Frontal cortex (tissue), 4 donors: ENCODE measurements around the gene S1PR3. TPM values are rescaled to one million over a fixed set of nuclear protein-coding genes. Genes with fewer than 3 reads are reported as not detected.

ENCODE experiments used
- DNase-seq, 2 donors: peaks; one replicate each; pipeline ENCODE4 v3.0.0; 2012; ENCODE audit warnings: low spot score in 2 of 2
- FAIRE-seq: peaks from 2 replicates; lab custom pipeline; 2012; peaks lifted over from hg19 to GRCh38; lab: Jason Lieb, UNC
- total RNA-seq: library from RNA; depleted of rRNA; stranded (reverse); fragments of >200 nt; gene quantifications from one replicate; pipeline ENCODE4 v1.2.3, GENCODE V29; 2014
- donor health status: control.
- donor health status: control.
- donor health status: control.

The S1PR3 gene
- total RNA-seq, 1 donor from 2014 or later: 3.7 TPM

GRCh38 chr9:89005323-89005722 lies 14.1 kb downstream of the S1PR3 start:
- no peak for FAIRE-seq
- DNase-seq: no peak

GRCh38 chr9:89006267-89006666 lies 15.0 kb downstream of the S1PR3 start:
- no peak for FAIRE-seq

GRCh38 chr9:89006996-89007967 lies 16.0 kb downstream of the S1PR3 start:
- no peak for DNase-seq
- no peak for FAIRE-seq

More at GRCh38 chr9:89006267-89006666, 15.0 kb downstream of the S1PR3 start:
- no peak for DNase-seq

- FAIRE-seq: no peak
- DNase-seq: no peak
Observed at GRCh38 chr9:89008055-89008743, 16.9 kb downstream of the S1PR3 start.

- FAIRE-seq (no peak), DNase-seq (no peak)
Observed at GRCh38 chr9:89008744-89009545, 17.7 kb downstream of the S1PR3 start.

- no peak for FAIRE-seq
- no peak for DNase-seq
Observed at GRCh38 chr9:89009546-89009840, 18.2 kb downstream of the S1PR3 start.

- FAIRE-seq (no peak), DNase-seq (no peak)
Observed at GRCh38 chr9:89010056-89010455, 18.8 kb downstream of the S1PR3 start.

GRCh38 chr9:89010526-89011111 lies 19.4 kb downstream of the S1PR3 start:
- DNase-seq (no peak), FAIRE-seq (no peak)

- DNase-seq (no peak), FAIRE-seq (no peak)
Observed at GRCh38 chr9:89011683-89012082, 20.4 kb downstream of the S1PR3 start.

GRCh38 chr9:89012294-89013042 lies 21.2 kb downstream of the S1PR3 start:
- no peak for FAIRE-seq
- no peak for DNase-seq

- FAIRE-seq: no peak
Observed at GRCh38 chr9:89013660-89014059, 22.4 kb downstream of the S1PR3 start.

GRCh38 chr9:89014153-89014552 lies 22.9 kb downstream of the S1PR3 start:
- no peak for DNase-seq
- no peak for FAIRE-seq

More at GRCh38 chr9:89013660-89014059, 22.4 kb downstream of the S1PR3 start:
- DNase-seq: no peak

- no peak for DNase-seq
- no peak for FAIRE-seq
Observed at GRCh38 chr9:89015336-89015735, 24.1 kb downstream of the S1PR3 start.

GRCh38 chr9:89020754-89021153 lies 29.5 kb downstream of the S1PR3 start:
- DNase-seq (no peak), FAIRE-seq (no peak)

GRCh38 chr9:89021154-89021803 lies 30.0 kb downstream of the S1PR3 start:
- no peak for FAIRE-seq
- DNase-seq: no peak

GRCh38 chr9:89022001-89022759 lies 30.9 kb downstream of the S1PR3 start:
- FAIRE-seq: no peak
- DNase-seq: no peak

GRCh38 chr9:89022902-89023301 lies 31.6 kb downstream of the S1PR3 start:
- DNase-seq: no peak

GRCh38 chr9:89023740-89024139 lies 32.5 kb downstream of the S1PR3 start:
- DNase-seq: no peak
- no peak for FAIRE-seq

More at GRCh38 chr9:89022902-89023301, 31.6 kb downstream of the S1PR3 start:
- FAIRE-seq: no peak
